ENCODE data around the gene SCN9A. TPM values are rescaled to one million over a fixed set of nuclear protein-coding genes. Genes with fewer than 3 reads are reported as not detected.

Gene SCN9A
- total RNA-seq, 1 donor from 2014 or later, result 7.8 TPM

- no peaks in the 10 kb centered on the region for H3K4me1 Mint-ChIP-seq (ENCODE audit: low read depth, unreplicated experiment)
- Histone ChIP-seq H3K27me3 (ENCODE audit: insufficient read depth, low read length) (no peaks in the 10 kb centered on the region), H3K4me1 (ENCODE audit: insufficient read depth, low read length) (no peaks in the 10 kb centered on the region), H3K9me3 (ENCODE audit: insufficient read depth, low read depth, low read length) (no peaks in the 10 kb centered on the region), H3K27ac (ENCODE audit: low read depth, low read length) (no peak overlapping the region), H4K20me1 (ENCODE audit: insufficient read depth, low read length) (no peaks in the 10 kb centered on the region), H3K9ac (ENCODE audit: low read length) (no peak overlapping the region), H3K4me2 (ENCODE audit: low read length) (no peak overlapping the region), H3K79me2 (ENCODE audit: insufficient read depth, low read length) (no peaks in the 10 kb centered on the region), H3K36me3 (ENCODE audit: insufficient read depth, low read length) (no peaks in the 10 kb centered on the region), H2AFZ (ENCODE audit: low read depth, low read length) (no peak overlapping the region), H3K4me3 (ENCODE audit: insufficient read depth, low read depth, low read length) (no peak overlapping the region)
- TF ChIP-seq EZH2 (IDR thresholded peaks at IDR 0.05; ENCODE audit: insufficient read depth, low read length) (no peak), CTCF (IDR thresholded peaks at IDR 0.05; ENCODE audit: insufficient read depth, low read depth, low read length) (no peak)
- no peak for DNase-seq (ENCODE audit: low read depth)
- H3K4me3 Mint-ChIP-seq (ENCODE audit: unreplicated experiment), result peak overlapping the region; percentile 15
- H3K27ac Mint-ChIP-seq (ENCODE audit: unreplicated experiment), result no peak overlapping the region
- H3K27me3 Mint-ChIP-seq (ENCODE audit: low read depth, unreplicated experiment), result no peaks in the 10 kb centered on the region
- H3K9me3 Mint-ChIP-seq (ENCODE audit: unreplicated experiment), result no peaks in the 10 kb centered on the region
- H3K36me3 Mint-ChIP-seq (ENCODE audit: low read depth, unreplicated experiment), result no peaks in the 10 kb centered on the region
- FAIRE-seq, result no peak
Measured at GRCh38 chr2:166148500-166149400, 227.0 kb downstream of the SCN9A start.

GRCh38 chr2:166147883-166148282 lies 227.9 kb downstream of the SCN9A start:
- no peaks in the 10 kb centered on the region for H3K9me3 ChIP-seq (ENCODE audit: insufficient read depth, low read depth, low read length)
- Mint-ChIP-seq H3K4me3 (ENCODE audit: unreplicated experiment) (no peak overlapping the region), H3K36me3 (ENCODE audit: low read depth, unreplicated experiment) (no peaks in the 10 kb centered on the region), H3K27me3 (ENCODE audit: low read depth, unreplicated experiment) (no peaks in the 10 kb centered on the region), H3K9me3 (ENCODE audit: unreplicated experiment) (no peaks in the 10 kb centered on the region), H3K4me1 (ENCODE audit: low read depth, unreplicated experiment) (no peaks in the 10 kb centered on the region), H3K27ac (ENCODE audit: unreplicated experiment) (no peak overlapping the region)
- H3K36me3 ChIP-seq (ENCODE audit: insufficient read depth, low read length), result no peaks in the 10 kb centered on the region
- no peaks in the 10 kb centered on the region for H3K79me2 ChIP-seq (ENCODE audit: insufficient read depth, low read length)
- no peaks in the 10 kb centered on the region for H3K4me1 ChIP-seq (ENCODE audit: insufficient read depth, low read length)
- no peak overlapping the region for H3K4me2 ChIP-seq (ENCODE audit: low read length)
- no peak overlapping the region for H3K27ac ChIP-seq (ENCODE audit: low read depth, low read length)
- H3K27me3 ChIP-seq (ENCODE audit: insufficient read depth, low read length), result no peaks in the 10 kb centered on the region
- H2AFZ ChIP-seq (ENCODE audit: low read depth, low read length), result no peak overlapping the region
- H3K9ac ChIP-seq (ENCODE audit: low read length), result no peak overlapping the region
- DNase-seq (ENCODE audit: low read depth) (no peak), FAIRE-seq (no peak)
- no peak overlapping the region for H3K4me3 ChIP-seq (ENCODE audit: insufficient read depth, low read depth, low read length)
- no peaks in the 10 kb centered on the region for H4K20me1 ChIP-seq (ENCODE audit: insufficient read depth, low read length)
- TF ChIP-seq EZH2 (IDR thresholded peaks at IDR 0.05; ENCODE audit: insufficient read depth, low read length), result no peak
- no peak for TF ChIP-seq CTCF (IDR thresholded peaks at IDR 0.05; ENCODE audit: insufficient read depth, low read depth, low read length)

Other genes starting within 250 kb of the SCN9A start
- not detected in 2 replicates for gene SCN1A, start 247.9 kb downstream of the SCN9A start, total RNA-seq
- 0.36 and 0.50 TPM in 2 replicates for gene SCN7A, start 118.3 kb upstream of the SCN9A start, total RNA-seq